B cell (primary cell): Measurements from ENCODE around the gene ALMS1.
"Not testable (repeated sequence)": the region's sequence is repeated elsewhere in the genome, so short reads cannot be mapped to it uniquely, and the experiment has no call there.

Experiments
- CTCF ChIP-seq: fragments of 200-600 bp; IDR thresholded peaks from one replicate; pipeline ENCODE4 v1.8.0; 2022; ENCODE audit warnings: antibody characterized with exemption, mild to moderate bottlenecking
- EZH2 ChIP-seq: IDR thresholded peaks from 2 replicates; pipeline ENCODE4 v1.6.1; 2012; ENCODE audit warnings: borderline replicate concordance, low read depth, mild to moderate bottlenecking, moderate library complexity, low read length; ENCODE audit not compliant: insufficient read depth, poor library complexity, severe bottlenecking

DNA sequence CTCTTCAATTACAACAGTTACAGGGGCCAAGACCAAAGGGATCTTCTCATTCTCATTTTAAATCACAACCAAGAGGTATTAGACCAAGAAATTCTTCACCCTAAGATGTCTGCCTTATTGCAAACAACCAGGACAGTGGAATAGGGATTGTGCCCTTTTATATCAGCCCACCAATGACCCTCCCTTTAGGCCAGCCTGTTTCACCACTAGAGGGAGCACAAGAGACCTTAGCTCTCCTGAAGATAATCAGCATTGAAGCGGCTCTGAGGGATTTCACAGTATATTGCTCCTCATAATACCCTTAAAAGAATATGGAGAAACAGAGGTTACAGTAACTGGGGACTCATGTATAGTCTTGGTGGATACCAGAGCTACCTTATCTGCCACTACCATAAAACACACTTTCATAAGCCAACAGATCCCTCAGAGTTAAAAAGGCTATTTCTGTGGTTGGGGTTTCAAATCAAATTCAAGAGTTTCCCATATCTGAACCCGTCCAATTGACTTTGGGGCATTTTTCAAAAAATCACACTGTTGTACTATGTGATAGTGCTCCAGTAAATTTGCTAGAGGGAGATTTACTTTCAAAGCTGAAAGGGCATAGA lies 245.1 kb downstream of the ALMS1 start:
- peak; percentile 68 for TF ChIP-seq CTCF
- not testable (repeated sequence) for TF ChIP-seq EZH2
